Measurements from ENCODE around the gene ATG3. TPM values are rescaled to one million over a fixed set of nuclear protein-coding genes. Genes with fewer than 3 reads are reported as not detected.

Gene ATG3
- total and polyA plus RNA-seq, 2 of the 8 experiments (the other 6 are each of a cell fraction or from before 2014, with no cell fraction given), result 27.3 to 55.3 TPM

DNA sequence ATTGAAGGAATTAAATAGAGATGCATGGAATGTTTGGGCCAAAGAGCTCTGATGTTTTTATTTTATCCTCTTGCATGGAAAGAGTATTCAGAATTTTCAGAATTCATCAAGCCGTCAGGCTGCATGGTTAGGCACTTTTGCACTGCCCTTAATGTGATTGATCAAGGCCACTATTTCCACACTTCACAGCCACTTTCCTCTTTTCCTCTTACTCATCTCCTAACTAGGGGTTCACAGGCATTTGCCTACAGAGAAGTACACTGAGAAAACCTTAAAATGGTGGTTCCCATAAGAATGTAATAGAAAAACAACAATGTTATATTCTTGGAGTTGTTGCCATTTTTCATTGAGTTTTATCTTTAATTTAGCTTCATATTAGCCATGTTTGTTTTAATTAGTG is 10.9 kb upstream of the ATG3 start:
- Histone ChIP-seq H2AK5ac (ENCODE audit: low read depth, low read length) (no peak overlapping the region), H3K23me2 (ENCODE audit: low read depth, low read length) (no peaks in the 10 kb centered on the region), H2BK5ac (ENCODE audit: low read depth, low read length) (no peak overlapping the region), H2AFZ (ENCODE audit: low read length) (no peak overlapping the region), H3K79me1 (ENCODE audit: low read depth, low read length) (no peaks in the 10 kb centered on the region; the same call in 1 of the 2 replicates), H3K18ac (ENCODE audit: extremely low read depth, low read length) (no peak overlapping the region), H2BK12ac (ENCODE audit: low read depth, low read length) (no peak overlapping the region), H3K4ac (replicated peaks; ENCODE audit: insufficient read length, low read depth, low read length) (no peak overlapping the region), H4K8ac (ENCODE audit: extremely low read depth, insufficient read depth, low read length) (no peak overlapping the region), H3K27ac (ENCODE audit: low read depth, low read length) (no peak overlapping the region), H4K20me1 (replicated peaks in 1 of 2; ENCODE audit: control insufficient read depth in 1 of 2, insufficient read depth in 2 of 2, low read length in 2 of 2) (no peaks in the 10 kb centered on the region), H3K14ac (ENCODE audit: insufficient read length) (no peak overlapping the region), H3K79me2 (ENCODE audit: control insufficient read depth in 1 of 2, insufficient read depth in 2 of 2, low read length in 2 of 2) (no peaks in the 10 kb centered on the region), H3K4me3 (ENCODE audit: extremely low read depth in 1 of 4, insufficient read depth in 2 of 4, low read depth in 3 of 4, low read length in 4 of 4) (no peak overlapping the region), H4K91ac (replicated peaks; ENCODE audit: insufficient read length, low read length) (no peak overlapping the region), H3K9me3 (ENCODE audit: insufficient read depth in 2 of 2, low read depth in 1 of 2, low read length in 1 of 2) (no peaks in the 10 kb centered on the region), H4K5ac (ENCODE audit: insufficient read length, low read depth, low read length) (no peak overlapping the region), H3K36me3 (ENCODE audit: control insufficient read depth in 2 of 4, insufficient read depth in 4 of 4, low read length in 3 of 4) (peaks cover 0 to 59% (median 17%) of the 10 kb centered on the region in 4 experiments; a peak in 6 of 8 replicates), H2BK120ac (replicated peaks; ENCODE audit: low read depth, low read length) (no peak overlapping the region), H3K56ac (replicated peaks; ENCODE audit: insufficient read length, low read depth, low read length) (no peak overlapping the region), H3K27me3 (replicated peaks in 1 of 4; ENCODE audit: control insufficient read depth in 3 of 4, extremely low read depth in 1 of 4, insufficient read depth in 3 of 4, low read length in 3 of 4) (no peaks in the 10 kb centered on the region), H3K4me1 (replicated peaks in 1 of 4; ENCODE audit: control insufficient read depth in 3 of 4, insufficient read depth in 4 of 4, low read length in 3 of 4) (no peaks in the 10 kb centered on the region), H3K9ac (replicated peaks in 1 of 4; ENCODE audit: extremely low read depth in 1 of 4, low read depth in 3 of 4, low read length in 3 of 4) (no peak overlapping the region), H3K23ac (ENCODE audit: insufficient read length) (no peak overlapping the region), H2BK15ac (ENCODE audit: low read length) (no peak overlapping the region), H2BK20ac (ENCODE audit: low read length) (no peak overlapping the region), H3K4me2 (ENCODE audit: insufficient read depth in 1 of 2, low read depth in 2 of 2, low read length in 2 of 2) (no peak overlapping the region)
- CTCF ChIA-PET (ENCODE audit: partially characterized antibody), result interaction anchor here (2.3 kb wide), 1 partner anchor 9 kb away, joined by 12 read pairs; no protein-coding TSS in a partner anchor
- POLR2A ChIA-PET (ENCODE audit: partially characterized antibody), result no interaction called here
- WGBS, 2 experiments (ENCODE audit: extremely low coverage in 1 of 2, insufficient coverage in 1 of 2, insufficient read length in 1 of 2, insufficient replicate concordance in 2 of 2, low coverage in 1 of 2, low lambda C conversion rate in 2 of 2, missing lambda C conversion rate in 1 of 2), result 94% methylated on average over 1 of the region's 1 CpG; no CpG with 5 or more reads in 1 of the 2 experiments
- DNase-seq (ENCODE audit: low read depth in 1 of 2, low spot score in 2 of 2) (no peak), FAIRE-seq (no peak)
- TF ChIP-seq SUZ12 (IDR thresholded peaks at IDR 0.05; ENCODE audit: low read length) (no peak), HDAC2 (IDR thresholded peaks at IDR 0.05; ENCODE audit: borderline replicate concordance in 1 of 2, low read depth in 2 of 2, low read length in 2 of 2) (no peak), HDAC6 (IDR thresholded peaks at IDR 0.05; ENCODE audit: low read depth, low read length) (no peak), TBP (IDR thresholded peaks at IDR 0.05; ENCODE audit: low read depth, low read length) (no peak), ATF3 (IDR thresholded peaks at IDR 0.05; ENCODE audit: insufficient read depth, low read depth, low read length) (no peak)
